ENCODE measurements around the gene MIA3. TPM values are rescaled to one million over a fixed set of nuclear protein-coding genes. Genes with fewer than 3 reads are reported as not detected.
A peak's percentile ranks its signal among the peaks of the same experiment; 100 is the strongest.
"Not testable (repeated sequence)": the region's sequence is repeated elsewhere in the genome, so short reads cannot be mapped to it uniquely, and the experiment has no call there.

Gene MIA3
- total RNA-seq, 8 experiments from 2014 or later = 53.0 to 96.5 (median 77.7) TPM

DNA sequence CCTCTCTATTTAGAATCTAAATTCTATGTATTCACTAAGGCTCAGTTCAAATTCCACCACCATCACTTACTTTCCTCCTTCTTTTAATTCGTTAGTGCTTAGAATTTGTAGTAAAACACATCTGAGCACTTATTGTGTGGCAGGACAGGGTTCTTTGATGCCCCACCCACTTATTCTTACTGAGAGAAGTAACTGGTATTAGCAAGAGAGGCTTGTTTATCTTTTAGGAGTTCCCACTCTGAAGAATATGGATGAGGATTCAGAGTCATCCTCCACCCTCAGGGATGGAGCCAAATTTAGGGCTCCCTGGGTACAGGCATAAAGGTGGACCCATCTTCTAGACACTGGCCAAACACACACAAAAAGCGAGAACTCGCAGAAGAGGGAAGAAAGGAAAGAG lies 16.6 kb upstream of the MIA3 start:
- in situ Hi-C loops (cut with MboI; ENCODE audit: low pct_unique_long_range_greater_than_20kb in 2 of 9, low sequenced_read_pairs in 9 of 9, unreplicated experiment in 9 of 9) = no loop called here
- WGBS, 10 experiments = 0 to 80% (median 66%) methylated on average over 1 to 3 of the region's 3 CpGs; no CpG with 5 or more reads in 2 of the 10 experiments
- no peak overlapping the region for H3K4me3 ChIP-seq
- no peaks in the 10 kb centered on the region for H3K4me1 ChIP-seq (replicated peaks in 1 of 2)
- no peak overlapping the region for H3K27ac ChIP-seq
- peak in 2 of 8 experiments; percentile 74 to 90 for ATAC-seq (replicated peaks in 6 of 8)

DNA sequence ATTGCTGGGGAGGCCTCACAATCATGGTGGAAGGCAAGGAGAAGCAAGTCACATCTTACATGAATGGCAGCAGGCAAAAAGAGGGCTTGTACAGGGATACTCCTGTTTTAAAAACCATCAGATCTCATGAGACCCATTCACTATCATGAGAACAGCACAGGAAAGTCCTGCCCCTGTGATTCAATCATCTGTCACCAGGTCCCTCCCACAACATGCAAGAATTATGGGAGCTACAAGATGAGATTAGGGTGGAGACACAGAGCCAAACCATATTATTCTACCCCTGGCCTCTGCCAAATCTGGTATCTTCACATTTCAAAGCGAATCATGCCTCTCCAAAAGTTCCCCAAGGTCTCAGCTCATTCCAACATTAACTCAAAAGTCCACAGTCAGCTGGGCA lies 11.1 kb upstream of the MIA3 start:
- Histone ChIP-seq H3K27ac (no peak overlapping the region), H3K4me1 (replicated peaks in 1 of 2) (no peaks in the 10 kb centered on the region), H3K4me3 (no peak overlapping the region)
- in situ Hi-C loops (cut with MboI; ENCODE audit: low pct_unique_long_range_greater_than_20kb in 2 of 9, low sequenced_read_pairs in 9 of 9, unreplicated experiment in 9 of 9) = no loop called here
- 80 to 100% (median 100%) methylated on average over 1 of the region's 1 CpG; no CpG with 5 or more reads in 4 of the 10 experiments for WGBS, 10 experiments
- ATAC-seq (replicated peaks in 6 of 8) = no peak

DNA sequence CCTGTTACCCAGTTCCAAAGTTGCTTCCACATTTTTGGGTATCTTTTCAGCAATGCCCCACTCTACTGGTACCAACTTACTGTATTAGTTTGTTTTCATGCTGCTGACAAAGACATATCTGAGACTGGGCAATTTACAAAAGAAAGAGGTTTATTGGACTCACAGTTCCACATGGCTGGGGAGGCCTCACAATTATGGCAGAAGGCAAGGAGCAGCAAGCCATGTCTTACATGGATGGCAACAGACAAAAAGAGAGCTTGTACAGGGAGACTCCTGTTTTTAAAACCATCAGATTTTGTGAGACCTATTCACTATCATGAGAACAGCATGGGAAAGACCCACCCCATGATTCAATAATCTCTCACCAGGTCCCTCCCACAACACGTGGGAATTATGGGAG lies 8.8 kb upstream of the MIA3 start:
- H3K4me1 ChIP-seq (replicated peaks in 1 of 2); in situ Hi-C loops (cut with MboI; ENCODE audit: low pct_unique_long_range_greater_than_20kb in 2 of 9, low sequenced_read_pairs in 9 of 9, unreplicated experiment in 9 of 9); H3K4me3 ChIP-seq; H3K27ac ChIP-seq: not testable (repeated sequence)
- WGBS, 10 experiments = 11 to 78% (median 63%) methylated on average over 1 of the region's 1 CpG; no CpG with 5 or more reads in 5 of the 10 experiments
- ATAC-seq (replicated peaks in 6 of 8) = peak in 1 of 8 experiments; percentile 29

DNA sequence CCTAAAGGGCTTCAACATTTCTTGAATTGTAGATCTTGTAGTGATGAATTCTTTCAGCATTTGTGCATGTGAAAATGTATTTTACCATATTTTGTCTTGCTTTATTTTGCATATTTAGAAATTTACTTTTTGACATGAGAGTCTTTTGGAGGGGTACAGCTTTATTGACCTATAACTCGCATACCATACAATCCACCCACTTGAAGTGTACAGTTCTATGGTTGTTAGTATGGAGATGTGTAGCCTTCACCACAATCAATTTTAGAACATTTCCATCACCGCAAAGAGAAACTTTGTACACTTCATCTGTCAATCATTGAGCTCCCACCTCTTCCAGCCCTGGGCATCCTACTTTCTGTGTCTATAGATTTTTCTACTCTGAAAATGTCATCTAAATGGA lies 7.2 kb upstream of the MIA3 start:
- in situ Hi-C loops (cut with MboI; ENCODE audit: low pct_unique_long_range_greater_than_20kb in 2 of 9, low sequenced_read_pairs in 9 of 9, unreplicated experiment in 9 of 9) = no loop called here
- H3K4me1 ChIP-seq (replicated peaks in 1 of 2) = no peaks in the 10 kb centered on the region
- H3K4me3 ChIP-seq = no peak overlapping the region
- peak in 3 of 8 experiments; percentile 60 to 92 (median 81) for ATAC-seq (replicated peaks in 6 of 8)
- WGBS, 10 experiments = 0 to 100% (median 75%) methylated on average over 1 to 2 of the region's 2 CpGs; no CpG with 5 or more reads in 1 of the 10 experiments
- no peak overlapping the region for H3K27ac ChIP-seq

DNA sequence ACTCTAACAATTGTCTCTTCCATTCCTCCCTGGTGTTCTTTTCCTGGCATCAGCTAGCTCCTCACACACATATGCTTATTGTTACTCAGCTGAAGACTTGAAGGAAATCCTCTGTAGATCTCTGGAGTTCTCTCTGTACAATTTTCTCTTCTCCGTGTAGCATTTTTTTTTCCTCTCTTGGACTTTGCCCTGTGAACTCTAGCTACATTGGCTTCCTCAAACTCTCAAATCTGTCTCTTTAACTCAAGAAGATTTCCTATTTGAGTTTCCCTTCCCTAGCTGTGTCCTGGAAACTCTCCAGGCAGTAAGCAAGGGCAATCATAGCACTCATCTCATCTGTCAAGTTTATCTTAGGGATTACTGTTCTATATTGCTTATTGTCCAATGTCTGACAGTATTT lies 4.3 kb upstream of the MIA3 start:
- no peak for ATAC-seq (replicated peaks in 6 of 8)
- 17 to 100% (median 76%) methylated on average over 1 of the region's 1 CpG for WGBS, 10 experiments
- Histone ChIP-seq H3K4me1 (replicated peaks in 1 of 2) (peaks cover 3 to 6% of the 10 kb centered on the region in 2 donors), H3K4me3 (no peak overlapping the region), H3K27ac (no peak overlapping the region)
- in situ Hi-C loops (cut with MboI; ENCODE audit: low pct_unique_long_range_greater_than_20kb in 2 of 9, low sequenced_read_pairs in 9 of 9, unreplicated experiment in 9 of 9) = no loop called here

DNA sequence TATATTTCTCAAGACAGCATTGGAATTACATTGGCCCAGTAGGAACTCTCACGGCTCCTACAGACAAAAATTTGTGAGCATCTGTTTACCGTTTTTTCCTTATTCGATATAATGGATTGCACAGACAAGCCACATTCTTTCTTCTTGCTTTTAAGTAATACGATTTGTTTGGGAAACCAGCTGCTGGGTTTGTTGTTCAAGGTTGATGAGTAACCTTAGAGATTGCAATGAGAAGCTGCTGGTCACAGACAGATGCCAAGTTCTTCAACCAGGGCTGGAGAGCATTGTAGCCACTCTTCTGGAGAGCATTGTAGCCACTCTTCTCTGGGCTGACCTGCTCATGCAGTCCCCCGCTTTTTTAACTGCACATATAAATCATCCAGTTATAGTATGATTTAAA lies 1.4 kb upstream of the MIA3 start:
- H3K4me3 ChIP-seq = no peak overlapping the region
- peak in 1 of 8 experiments; percentile 4 for ATAC-seq (replicated peaks in 6 of 8)
- 8 to 86% (median 77%) methylated on average over 2 to 5 of the region's 5 CpGs for WGBS, 10 experiments
- in situ Hi-C loops (cut with MboI; ENCODE audit: low pct_unique_long_range_greater_than_20kb in 2 of 9, low sequenced_read_pairs in 9 of 9, unreplicated experiment in 9 of 9) = no loop called here
- H3K27ac ChIP-seq = no peak overlapping the region
- H3K4me1 ChIP-seq (replicated peaks in 1 of 2) = peaks cover 10 to 15% of the 10 kb centered on the region in 2 donors

DNA sequence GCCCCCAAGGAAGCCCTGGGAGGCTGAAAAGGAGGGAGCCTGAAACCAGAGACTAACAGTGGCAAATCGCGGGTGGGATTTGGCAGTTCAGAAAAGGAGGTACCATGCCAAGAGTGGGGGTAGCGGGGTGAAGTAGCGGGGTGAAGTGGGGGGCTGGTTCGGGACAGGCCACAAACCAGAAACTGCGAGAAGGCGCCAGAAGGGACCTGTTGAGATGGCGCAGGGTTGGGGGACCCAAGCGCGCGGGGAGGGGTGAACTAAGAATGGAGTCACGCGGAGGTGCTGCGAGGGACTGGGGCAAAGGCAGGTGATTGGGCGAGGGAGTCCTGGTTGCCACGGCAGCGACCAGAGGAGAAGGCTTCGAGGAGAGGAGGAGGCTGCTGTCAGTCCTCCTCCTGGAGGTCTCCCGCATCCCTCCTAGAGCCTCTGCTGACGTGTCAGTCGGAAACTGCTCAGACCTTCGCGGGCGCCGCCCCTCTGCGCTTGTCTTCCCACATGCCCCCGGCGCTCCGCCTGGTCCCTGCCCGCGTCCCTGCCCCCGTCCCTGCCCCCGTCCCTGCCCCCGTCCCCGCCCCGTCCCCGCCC lies 438 bp upstream of the MIA3 start:
- Histone ChIP-seq H3K4me1 (replicated peaks in 1 of 2) (peaks cover 10 to 15% of the 10 kb centered on the region in 2 donors), H3K4me3 (peak overlapping the region; percentile 90 to 100 (median 97)), H3K27ac (peak overlapping the region; percentile 40 to 71)
- in situ Hi-C loops (cut with MboI; ENCODE audit: low pct_unique_long_range_greater_than_20kb in 2 of 9, low sequenced_read_pairs in 9 of 9, unreplicated experiment in 9 of 9) = no loop called here
- WGBS, 10 experiments = 0% methylated on average over 11 of the region's 37 CpGs; no CpG with 5 or more reads in 9 of the 10 experiments
- peak; percentile 88 to 97 (median 96) for ATAC-seq (replicated peaks in 6 of 8)

DNA sequence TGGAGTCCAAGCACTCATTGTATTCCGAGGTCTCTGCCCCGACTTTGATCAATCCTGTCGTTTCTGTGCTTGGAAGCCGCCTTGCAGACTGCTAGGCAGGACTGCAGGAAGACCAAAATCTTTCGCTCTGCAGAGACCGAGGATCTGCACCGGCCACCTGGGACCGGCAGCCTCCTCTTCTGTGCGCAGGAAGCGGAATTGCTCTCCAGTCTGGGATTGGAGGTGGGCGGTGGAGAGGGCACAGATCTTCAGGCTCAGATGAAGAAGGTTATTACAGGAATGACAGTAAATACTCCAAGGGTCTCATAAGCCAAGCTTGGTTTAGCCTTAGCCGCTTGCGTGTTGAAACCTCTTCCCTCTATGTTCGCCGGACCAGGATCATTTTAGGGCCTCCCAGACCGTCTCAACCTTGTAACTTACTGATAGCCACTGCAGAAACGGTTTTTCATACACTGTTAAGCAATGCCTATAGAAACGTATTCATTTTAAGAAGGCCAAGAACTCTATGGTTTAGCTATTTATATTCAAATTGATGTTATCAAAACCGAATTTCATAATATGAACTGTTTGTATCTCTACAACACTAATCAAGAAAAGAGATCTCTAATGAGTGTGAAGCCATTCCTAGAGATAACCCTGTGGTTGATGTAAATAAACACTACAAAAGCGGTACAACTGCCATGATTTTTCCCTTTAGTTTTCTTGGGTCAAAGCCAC lies 1.1 kb downstream of the MIA3 start:
- Histone ChIP-seq H3K4me3 (peak overlapping the region; percentile 90 to 100 (median 97)), H3K4me1 (replicated peaks in 1 of 2) (peaks cover 10 to 15% of the 10 kb centered on the region in 2 donors), H3K27ac (peak overlapping the region in 1 of 2 donors; percentile 89)
- in situ Hi-C loops (cut with MboI; ENCODE audit: low pct_unique_long_range_greater_than_20kb in 2 of 9, low sequenced_read_pairs in 9 of 9, unreplicated experiment in 9 of 9) = no loop called here
- ATAC-seq (replicated peaks in 6 of 8) = peak in 4 of 8 experiments; percentile 3 to 13 (median 12)
- WGBS, 10 experiments = 5 to 41% (median 23%) methylated on average over 2 to 18 of the region's 20 CpGs

DNA sequence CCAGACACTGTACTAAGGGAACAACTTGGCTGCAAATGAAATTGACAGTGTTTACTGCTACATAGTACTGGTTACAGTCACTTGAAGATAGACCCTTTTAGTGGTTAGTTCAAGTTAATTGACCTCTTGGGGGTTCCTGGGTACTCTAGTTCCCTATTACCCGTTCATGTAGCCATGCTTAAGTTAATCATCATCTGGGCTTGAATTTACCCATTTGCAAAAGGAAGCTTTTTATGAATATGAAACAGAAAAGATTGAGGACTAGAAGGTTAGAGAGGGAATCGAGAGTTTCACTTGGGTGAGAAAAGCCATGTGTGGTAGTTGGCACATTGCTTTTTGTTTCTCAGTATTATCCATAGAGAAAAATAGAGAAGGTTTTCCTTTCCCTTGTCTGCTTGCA lies 2.7 kb downstream of the MIA3 start:
- WGBS, 10 experiments = 17 to 100% (median 62%) methylated on average over 1 to 2 of the region's 2 CpGs
- Histone ChIP-seq H3K27ac (no peak overlapping the region), H3K4me3 (no peak overlapping the region), H3K4me1 (replicated peaks in 1 of 2) (peaks cover 10 to 15% of the 10 kb centered on the region in 2 donors)
- no peak for ATAC-seq (replicated peaks in 6 of 8)
- in situ Hi-C loops (cut with MboI; ENCODE audit: low pct_unique_long_range_greater_than_20kb in 2 of 9, low sequenced_read_pairs in 9 of 9, unreplicated experiment in 9 of 9) = no loop called here

DNA sequence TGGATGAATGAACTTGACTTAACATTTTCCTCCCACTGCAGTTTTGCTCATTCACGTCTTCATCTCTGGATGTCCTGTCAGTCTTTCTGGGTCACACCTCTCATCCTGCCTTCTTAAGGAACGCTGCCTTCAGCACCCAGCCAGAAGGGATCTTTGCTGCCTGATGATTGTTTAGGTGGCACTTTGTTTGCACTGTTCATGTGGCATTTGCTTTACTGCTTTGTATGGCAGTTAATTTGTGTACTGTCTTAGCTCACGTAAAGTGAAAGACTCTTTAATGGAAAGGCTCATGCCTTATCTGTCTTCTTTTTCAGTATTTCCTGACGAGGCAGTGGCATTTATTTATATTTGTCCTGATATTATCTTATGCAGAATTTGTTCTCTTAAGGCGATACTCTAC lies 4.9 kb downstream of the MIA3 start:
- Histone ChIP-seq H3K27ac (no peak overlapping the region), H3K4me1 (replicated peaks in 1 of 2) (peaks cover 7 to 9% of the 10 kb centered on the region in 2 donors), H3K4me3 (no peak overlapping the region)
- ATAC-seq (replicated peaks in 6 of 8) = no peak
- WGBS, 10 experiments = 60 to 100% (median 93%) methylated on average over 1 to 5 of the region's 5 CpGs
- in situ Hi-C loops (cut with MboI; ENCODE audit: low pct_unique_long_range_greater_than_20kb in 2 of 9, low sequenced_read_pairs in 9 of 9, unreplicated experiment in 9 of 9) = no loop called here

DNA sequence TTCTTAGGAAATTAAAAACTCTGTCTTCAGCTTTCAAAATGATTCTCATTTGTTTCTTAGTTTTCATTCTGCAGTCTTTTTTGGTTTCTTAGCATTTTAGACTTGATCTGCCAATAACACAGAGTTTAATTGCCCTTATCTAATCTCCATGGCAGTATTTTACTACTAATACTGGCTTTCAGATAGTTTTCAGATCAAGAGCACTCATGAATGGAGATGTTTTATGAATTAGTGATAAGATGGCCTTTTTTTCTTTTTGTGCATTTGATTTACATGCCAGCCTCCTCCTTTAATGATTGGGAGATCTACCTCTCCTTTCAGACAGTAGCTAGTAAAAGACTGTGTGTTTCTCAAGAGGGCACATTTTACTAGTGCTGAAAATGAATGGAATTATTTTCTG lies 5.6 kb downstream of the MIA3 start:
- in situ Hi-C loops (cut with MboI; ENCODE audit: low pct_unique_long_range_greater_than_20kb in 2 of 9, low sequenced_read_pairs in 9 of 9, unreplicated experiment in 9 of 9) = no loop called here
- H3K27ac ChIP-seq = no peak overlapping the region
- no peak overlapping the region for H3K4me3 ChIP-seq
- peaks cover 7 to 9% of the 10 kb centered on the region in 2 donors for H3K4me1 ChIP-seq (replicated peaks in 1 of 2)
- no peak for ATAC-seq (replicated peaks in 6 of 8)

DNA sequence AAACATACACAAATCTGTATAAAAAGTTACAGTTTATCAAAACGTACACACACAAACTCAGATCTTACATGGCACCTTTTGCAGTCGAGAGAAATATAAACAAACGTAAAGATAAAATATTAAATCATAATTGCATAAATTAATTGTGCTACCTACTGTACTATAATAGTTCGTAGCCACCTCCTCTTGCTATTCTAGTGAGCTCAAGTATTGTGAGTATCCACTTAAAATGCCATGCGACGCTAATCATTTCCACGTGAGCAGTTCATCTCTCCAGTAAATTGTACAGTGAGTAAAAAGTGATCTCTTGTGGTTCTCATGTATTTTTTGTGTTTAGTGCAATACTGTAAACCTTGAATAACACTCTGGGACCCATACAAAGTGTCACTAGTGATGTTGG lies 6.3 kb downstream of the MIA3 start:
- no peak for ATAC-seq (replicated peaks in 6 of 8)
- no peak overlapping the region for H3K27ac ChIP-seq
- no peak overlapping the region for H3K4me3 ChIP-seq
- WGBS, 10 experiments = 80 to 100% (median 92%) methylated on average over 3 to 7 of the region's 7 CpGs
- peaks cover 7 to 8% of the 10 kb centered on the region in 2 donors for H3K4me1 ChIP-seq (replicated peaks in 1 of 2)
- in situ Hi-C loops (cut with MboI; ENCODE audit: low pct_unique_long_range_greater_than_20kb in 2 of 9, low sequenced_read_pairs in 9 of 9, unreplicated experiment in 9 of 9) = no loop called here

DNA sequence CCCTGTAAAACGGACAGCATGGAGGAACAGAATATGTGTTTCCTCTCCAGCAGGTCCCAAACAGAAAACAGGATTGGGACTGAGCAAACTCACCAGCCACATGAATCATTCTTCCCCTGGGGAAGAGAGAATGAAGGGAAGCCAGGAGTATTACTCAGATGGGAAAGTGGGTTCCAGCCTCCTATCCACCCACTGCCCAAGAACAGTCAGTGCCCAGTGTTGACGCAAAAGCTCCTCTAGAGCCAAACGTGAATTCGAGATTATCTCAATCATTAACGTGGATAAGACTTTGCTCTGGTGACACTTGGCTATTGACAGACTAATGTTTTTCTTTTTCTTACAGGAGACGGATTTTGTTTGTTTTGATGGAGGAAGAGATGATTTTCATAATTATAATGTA lies 9.3 kb downstream of the MIA3 start:
- Histone ChIP-seq H3K4me1 (replicated peaks in 1 of 2) (no peaks in the 10 kb centered on the region), H3K4me3 (no peak overlapping the region), H3K27ac (no peak overlapping the region)
- in situ Hi-C loops (cut with MboI; ENCODE audit: low pct_unique_long_range_greater_than_20kb in 2 of 9, low sequenced_read_pairs in 9 of 9, unreplicated experiment in 9 of 9) = loop anchor here in 4 of 9 experiments (25.0 kb wide), 1 partner anchor 165 kb away; no protein-coding TSS in a partner anchor
- ATAC-seq (replicated peaks in 6 of 8) = peak in 1 of 8 experiments; percentile 67
- 0 to 100% (median 84%) methylated on average over 1 to 6 of the region's 6 CpGs for WGBS, 10 experiments
